GM12878 (cell line): Measurements from ENCODE around the gene IRF2BP1. TPM values are rescaled to one million over a fixed set of nuclear protein-coding genes. Genes with fewer than 3 reads are reported as not detected.

ENCODE experiments used
- ATAC-seq: fragments of 200-7000 bp; cut with Tn5 transposase; 3 replicates; pipeline ENCODE4 v1.9.1; 2020; ENCODE audit warnings: mild to moderate bottlenecking, moderate library complexity
- BruUV-seq: library from RNA; stranded (reverse); fragments of 400-500 nt; replicated peaks from 2 replicates; lab custom pipeline; 2021; lab: Mats Ljungman, UMichigan
- CTCF ChIA-PET: fragments of 300-600 bp; sonication (Branson Sonifier 250); formaldehyde crosslinking; extraction: SDS; loops from one replicate; lab custom pipeline; 2021; ENCODE audit warnings: inconsistent platforms; lab: Yijun Ruan, JAX
- POLR2A ChIA-PET: fragments of 350-600 bp; formaldehyde crosslinking; extraction: SDS; loops from one replicate; lab custom pipeline; 2021; ENCODE audit warnings: inconsistent platforms; lab: Charles Lee
- RAD21 ChIA-PET: fragments of 300-600 bp; sonication (Branson Sonifier 250); formaldehyde crosslinking; loops from one replicate; lab custom pipeline; 2023; ENCODE audit warnings: antibody characterized with exemption; ENCODE audit not compliant: unreplicated experiment; lab: Charles Lee
- SMC1A ChIA-PET: fragments of 300-600 bp; sonication (Branson Sonifier 250); formaldehyde crosslinking; loops from one replicate; lab custom pipeline; 2023; ENCODE audit not compliant: unreplicated experiment, uncharacterized antibody; lab: Charles Lee
- DNase-seq: peaks from one replicate; pipeline ENCODE4 v3.0.0-alpha.2; 2011; ENCODE audit warnings: low read depth, low spot score
- FAIRE-seq: peaks from 3 replicates; lab custom pipeline; 2011; peaks lifted over from hg19 to GRCh38; lab: Jason Lieb, UNC
- H2AFZ ChIP-seq: 2 replicates; pipeline ENCODE4 v1.6.0; 2011; ENCODE audit warnings: low read depth, low read length, control low read depth; ENCODE audit not compliant: control insufficient read depth
- H3K27ac ChIP-seq: 2 replicates; pipeline ENCODE4 v1.5.1; 2011; ENCODE audit warnings: control low read depth; ENCODE audit not compliant: control insufficient read depth, insufficient read depth
- H3K27me3 ChIP-seq, 2 experiments: replicated peaks in 1 of 2; 2 replicates each; pipeline versions ENCODE4 v1.6.0 to v1.6.1; 2011; ENCODE audit warnings: low read length in 1 of 2; ENCODE audit not compliant: control insufficient read depth in 2 of 2, insufficient read depth in 2 of 2
- H3K36me3 ChIP-seq, 2 experiments: 2 replicates each; pipeline ENCODE4 v1.5.1; 2011; ENCODE audit warnings: low read length in 1 of 2; ENCODE audit not compliant: control insufficient read depth in 2 of 2, insufficient read depth in 2 of 2
- H3K4me1 ChIP-seq: 2 replicates; pipeline ENCODE4 v1.6.1; 2011; ENCODE audit warnings: mild to moderate bottlenecking, low read length, moderate library complexity, mixed read lengths; ENCODE audit not compliant: control insufficient read depth, insufficient read depth
- H3K4me2 ChIP-seq: 2 replicates; pipeline ENCODE4 v1.6.0; 2011; ENCODE audit warnings: control low read depth; ENCODE audit not compliant: control insufficient read depth, insufficient read depth
- H3K4me3 ChIP-seq: fragments of 200-600 bp; sonication (generic); 2 replicates; pipeline ENCODE4 v1.5.1; 2016
- H3K79me2 ChIP-seq: 2 replicates; pipeline ENCODE4 v1.6.0; 2011; ENCODE audit warnings: low read length; ENCODE audit not compliant: control insufficient read depth, insufficient read depth
- H3K9ac ChIP-seq: 2 replicates; pipeline ENCODE4 v1.8.0; 2011; ENCODE audit warnings: low read length, control low read depth, mixed read lengths; ENCODE audit not compliant: control insufficient read depth, insufficient read depth
- H3K9me3 ChIP-seq: replicated peaks from 3 replicates; pipeline ENCODE4 v1.5.1; 2011; ENCODE audit warnings: mild to moderate bottlenecking, low read length; ENCODE audit not compliant: control insufficient read depth, insufficient read depth
- H4K20me1 ChIP-seq: 2 replicates; pipeline ENCODE4 v1.6.0; 2011; ENCODE audit not compliant: control insufficient read depth, insufficient read depth
- CHD4 ChIP-seq: fragments of 200-600 bp; sonication (generic); IDR thresholded peaks from 2 replicates; pipeline ENCODE4 v1.6.1; 2016; ENCODE audit warnings: mild to moderate bottlenecking
- HDGF ChIP-seq: fragments of 450-650 bp; IDR thresholded peaks from 2 replicates; pipeline ENCODE4 v1.6.1; 2016; ENCODE audit warnings: antibody characterized with exemption
- RB1 ChIP-seq: fragments of 450-650 bp; formaldehyde crosslinking; IDR thresholded peaks from 2 replicates; pipeline ENCODE4 v1.6.1; 2017; ENCODE audit warnings: mild to moderate bottlenecking, borderline replicate concordance
- TBL1XR1 ChIP-seq: IDR thresholded peaks from 2 replicates; pipeline ENCODE4 v1.6.1; 2012; ENCODE audit warnings: low read depth, low read length, improper control_type of control experiment
- WGBS: methylation state at CpG from one replicate; pipeline ENCODE4 v1.1.6; 2016; ENCODE audit warnings: low lambda C conversion rate; ENCODE audit not compliant: insufficient replicate concordance, insufficient coverage; ENCODE audit errors: missing lambda C conversion rate; 5-methylcytosine and 5-hydroxymethylcytosine counted together
- in situ Hi-C: fragments of 300-500 bp; cut with MboI; formaldehyde crosslinking; loops from 9 replicates; pipeline ENCODE4 v1.14.3; 2018; ENCODE audit warnings: mixed read lengths
- intact Hi-C: fragments of 100-400 bp; cut with micrococcal nuclease; formaldehyde crosslinking; loops from one replicate; pipeline ENCODE4 v1.14.2; 2022; ENCODE audit not compliant: unreplicated experiment
- polyA plus RNA-seq, 11 experiments: library from polyadenylated mRNA; depleted of rRNA in 4 of 11; unstranded in 6 of 11; stranded (reverse) in 5 of 11; fragments of >200 nt; fragmentation: Nextera tagmentation in 4 of 11; fragmentation: Illumina TruSeq in 1 of 11; extraction: Ambion mirVana in 4 of 11; extraction: Trizol in 1 of 11; gene quantifications; 1 replicate in 1 of 11; 2 replicates in 10 of 11; pipeline versions ENCODE4 v1.2.1 to v1.2.3, GENCODE V29; 2011 to 2016; ENCODE audit warnings: inconsistent platforms in 2 of 11, missing spikeins in 2 of 11, low read depth in 1 of 11
- total RNA-seq, 4 experiments: library from RNA; depleted of rRNA in 3 of 4; stranded (reverse); fragments of >200 nt in 3 of 4; fragmentation: Illumina TruSeq in 1 of 4; extraction: Trizol in 1 of 4; gene quantifications; 2 replicates each; pipeline versions ENCODE4 v1.2.1 to v1.2.3, GENCODE V29; 2013 to 2021
- TF ChIP-seq, protein P1 (sequence below): fragments of 450-650 bp; IDR thresholded peaks from 2 replicates; pipeline ENCODE4 v1.6.1; 2017; ENCODE audit warnings: mild to moderate bottlenecking, low read depth, inconsistent platforms; ENCODE audit not compliant: poor library complexity, severe bottlenecking
- TF ChIP-seq, protein P2 (sequence below): fragments of 450-650 bp; IDR thresholded peaks from 2 replicates; pipeline ENCODE4 v1.6.1; 2017; ENCODE audit warnings: mild to moderate bottlenecking

The IRF2BP1 gene
- total and polyA plus RNA-seq, 10 of the 15 experiments (the other 5 are each of a cell fraction or from before 2014, with no cell fraction given), result 0.31 to 24.4 (median 4.4) TPM

DNA sequence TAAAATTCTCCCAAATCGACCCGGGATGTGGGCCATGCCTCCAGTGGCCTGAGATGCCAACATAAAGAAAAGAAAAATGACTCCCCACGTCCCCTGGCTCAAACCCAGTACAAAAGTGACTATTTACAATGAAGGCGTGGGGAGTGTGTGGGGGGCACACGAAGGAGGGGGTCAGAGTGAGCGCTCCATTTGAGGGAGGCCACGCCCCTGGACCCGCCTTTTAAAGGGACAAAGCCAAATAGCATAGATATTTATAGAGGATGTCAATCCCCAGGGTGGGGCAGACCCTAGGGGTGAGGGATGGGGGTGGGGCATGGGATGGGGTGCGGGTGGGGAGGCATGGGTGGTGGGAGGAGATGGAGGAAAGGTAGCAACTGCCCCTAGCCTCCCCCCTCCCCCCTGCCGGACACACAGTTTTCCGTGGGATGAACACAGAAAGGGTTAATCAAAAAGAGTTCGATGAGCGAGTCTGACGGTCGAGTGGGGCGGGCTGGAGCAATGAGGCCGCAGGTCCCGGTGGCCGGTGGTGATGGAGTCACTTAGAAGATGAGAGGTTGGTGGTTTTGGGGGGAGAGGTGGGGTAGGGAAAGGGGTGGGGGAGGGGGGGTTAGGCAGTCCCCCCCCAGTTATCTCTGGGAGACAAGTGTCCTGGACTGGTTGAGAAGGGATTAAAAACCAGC is 48.8 kb upstream of the IRF2BP1 start (continued):
- TF ChIP-seq, protein P1, sequence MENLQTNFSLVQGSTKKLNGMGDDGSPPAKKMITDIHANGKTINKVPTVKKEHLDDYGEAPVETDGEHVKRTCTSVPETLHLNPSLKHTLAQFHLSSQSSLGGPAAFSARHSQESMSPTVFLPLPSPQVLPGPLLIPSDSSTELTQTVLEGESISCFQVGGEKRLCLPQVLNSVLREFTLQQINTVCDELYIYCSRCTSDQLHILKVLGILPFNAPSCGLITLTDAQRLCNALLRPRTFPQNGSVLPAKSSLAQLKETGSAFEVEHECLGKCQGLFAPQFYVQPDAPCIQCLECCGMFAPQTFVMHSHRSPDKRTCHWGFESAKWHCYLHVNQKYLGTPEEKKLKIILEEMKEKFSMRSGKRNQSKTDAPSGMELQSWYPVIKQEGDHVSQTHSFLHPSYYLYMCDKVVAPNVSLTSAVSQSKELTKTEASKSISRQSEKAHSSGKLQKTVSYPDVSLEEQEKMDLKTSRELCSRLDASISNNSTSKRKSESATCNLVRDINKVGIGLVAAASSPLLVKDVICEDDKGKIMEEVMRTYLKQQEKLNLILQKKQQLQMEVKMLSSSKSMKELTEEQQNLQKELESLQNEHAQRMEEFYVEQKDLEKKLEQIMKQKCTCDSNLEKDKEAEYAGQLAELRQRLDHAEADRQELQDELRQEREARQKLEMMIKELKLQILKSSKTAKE, result no peak
- TF ChIP-seq RB1, result no peak
- TF ChIP-seq, protein P2, sequence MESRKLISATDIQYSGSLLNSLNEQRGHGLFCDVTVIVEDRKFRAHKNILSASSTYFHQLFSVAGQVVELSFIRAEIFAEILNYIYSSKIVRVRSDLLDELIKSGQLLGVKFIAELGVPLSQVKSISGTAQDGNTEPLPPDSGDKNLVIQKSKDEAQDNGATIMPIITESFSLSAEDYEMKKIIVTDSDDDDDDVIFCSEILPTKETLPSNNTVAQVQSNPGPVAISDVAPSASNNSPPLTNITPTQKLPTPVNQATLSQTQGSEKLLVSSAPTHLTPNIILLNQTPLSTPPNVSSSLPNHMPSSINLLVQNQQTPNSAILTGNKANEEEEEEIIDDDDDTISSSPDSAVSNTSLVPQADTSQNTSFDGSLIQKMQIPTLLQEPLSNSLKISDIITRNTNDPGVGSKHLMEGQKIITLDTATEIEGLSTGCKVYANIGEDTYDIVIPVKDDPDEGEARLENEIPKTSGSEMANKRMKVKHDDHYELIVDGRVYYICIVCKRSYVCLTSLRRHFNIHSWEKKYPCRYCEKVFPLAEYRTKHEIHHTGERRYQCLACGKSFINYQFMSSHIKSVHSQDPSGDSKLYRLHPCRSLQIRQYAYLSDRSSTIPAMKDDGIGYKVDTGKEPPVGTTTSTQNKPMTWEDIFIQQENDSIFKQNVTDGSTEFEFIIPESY, result no peak
- TF ChIP-seq CHD4, result no peak

DNA sequence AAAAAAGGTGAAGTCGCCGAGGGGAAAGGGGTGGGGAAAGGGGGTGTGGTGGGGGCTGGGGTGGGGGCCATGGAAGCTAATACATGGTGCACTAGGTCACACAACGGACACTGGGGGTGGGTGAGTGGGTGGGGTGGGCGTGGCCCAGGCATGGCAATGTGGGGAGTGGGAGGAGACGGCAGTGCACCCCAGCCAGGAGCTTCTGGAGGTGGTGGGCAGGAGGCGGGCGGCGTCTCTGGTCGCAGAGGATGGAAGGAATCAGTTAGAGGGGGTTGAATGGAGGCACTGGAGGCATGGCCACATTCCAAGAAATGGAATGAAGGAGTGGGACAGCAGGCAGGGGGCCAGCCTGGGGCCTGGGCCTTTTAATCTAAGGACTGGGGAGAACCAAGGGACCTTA is 47.8 kb upstream of the IRF2BP1 start:
- H4K20me1 ChIP-seq, result no peaks in the 10 kb centered on the region
- SMC1A ChIA-PET, result no interaction called here
- TF ChIP-seq TBL1XR1 (no peak), HDGF (no peak)
- TF ChIP-seq, protein P2, result no peak
- no peak overlapping the region for H3K27ac ChIP-seq
- ATAC-seq (no peak), FAIRE-seq (no peak), DNase-seq (no peak)
- 29% methylated on average over 4 of the region's 9 CpGs for WGBS
- H2AFZ ChIP-seq, result no peak overlapping the region
- H3K79me2 ChIP-seq, result no peaks in the 10 kb centered on the region
- POLR2A ChIA-PET, result no interaction called here
- H3K4me3 ChIP-seq, result no peak overlapping the region
- RAD21 ChIA-PET, result no interaction called here
- no peaks in the 10 kb centered on the region for H3K36me3 ChIP-seq
- H3K9me3 ChIP-seq, result no peaks in the 10 kb centered on the region
- in situ Hi-C loops, result no loop called here
- H3K4me1 ChIP-seq, result no peaks in the 10 kb centered on the region
- no peaks in the 10 kb centered on the region for H3K27me3 ChIP-seq
- BruUV-seq, result no TSS peak
- H3K9ac ChIP-seq, result no peak overlapping the region
- no peak overlapping the region for H3K4me2 ChIP-seq
- CTCF ChIA-PET, result interaction anchor here (1.0 kb wide), 1 partner anchor 10 kb away, joined by 5 read pairs; no protein-coding TSS in a partner anchor
- intact Hi-C loops, result no loop called here
